ENCODE data around the gene PRPF8. TPM values are rescaled to one million over a fixed set of nuclear protein-coding genes. Genes with fewer than 3 reads are reported as not detected.

PRPF8 gene
- total RNA-seq, 4 donors from 2014 or later, result 127 to 261 (median 195) TPM

- peaks cover 52 to 66% of the 10 kb centered on the region in 2 donors for H3K4me1 ChIP-seq
- ATAC-seq (no peak), DNase-seq (no peak)
- H3K36me3 ChIP-seq, result peaks cover 0 to 36% of the 10 kb centered on the region in 2 donors
- intact Hi-C loops (cut with DNase I; ENCODE audit: low total_unique reads), result no loop called here
- peak overlapping the region; percentile 20 to 100 (median 76) for H3K27ac ChIP-seq
- no peak overlapping the region for H3K4me3 ChIP-seq
- no peaks in the 10 kb centered on the region for H3K9me3 ChIP-seq
- TF ChIP-seq, protein P1, sequence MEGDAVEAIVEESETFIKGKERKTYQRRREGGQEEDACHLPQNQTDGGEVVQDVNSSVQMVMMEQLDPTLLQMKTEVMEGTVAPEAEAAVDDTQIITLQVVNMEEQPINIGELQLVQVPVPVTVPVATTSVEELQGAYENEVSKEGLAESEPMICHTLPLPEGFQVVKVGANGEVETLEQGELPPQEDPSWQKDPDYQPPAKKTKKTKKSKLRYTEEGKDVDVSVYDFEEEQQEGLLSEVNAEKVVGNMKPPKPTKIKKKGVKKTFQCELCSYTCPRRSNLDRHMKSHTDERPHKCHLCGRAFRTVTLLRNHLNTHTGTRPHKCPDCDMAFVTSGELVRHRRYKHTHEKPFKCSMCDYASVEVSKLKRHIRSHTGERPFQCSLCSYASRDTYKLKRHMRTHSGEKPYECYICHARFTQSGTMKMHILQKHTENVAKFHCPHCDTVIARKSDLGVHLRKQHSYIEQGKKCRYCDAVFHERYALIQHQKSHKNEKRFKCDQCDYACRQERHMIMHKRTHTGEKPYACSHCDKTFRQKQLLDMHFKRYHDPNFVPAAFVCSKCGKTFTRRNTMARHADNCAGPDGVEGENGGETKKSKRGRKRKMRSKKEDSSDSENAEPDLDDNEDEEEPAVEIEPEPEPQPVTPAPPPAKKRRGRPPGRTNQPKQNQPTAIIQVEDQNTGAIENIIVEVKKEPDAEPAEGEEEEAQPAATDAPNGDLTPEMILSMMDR (IDR thresholded peaks at IDR 0.05 in 4 of 5, conservative IDR thresholded peaks at IDR 0.05 in 1 of 5), result no peak
- no peaks in the 10 kb centered on the region for H3K27me3 ChIP-seq
- in situ Hi-C loops (cut with MboI; ENCODE audit: low sequenced_read_pairs in 4 of 4), result loop anchor here in 1 of 4 donors (10.0 kb wide), 1 partner anchor 47 kb away; no protein-coding TSS in a partner anchor
Observed at GRCh38 chr17:1727876-1728630, 43.4 kb upstream of the PRPF8 start.

- DNase-seq (no peak), ATAC-seq (no peak)
- Histone ChIP-seq H3K27me3 (no peaks in the 10 kb centered on the region), H3K27ac (peak overlapping the region in 3 of 4 donors; percentile 20 to 100 (median 99)), H3K9me3 (no peaks in the 10 kb centered on the region), H3K36me3 (peaks cover 0 to 30% of the 10 kb centered on the region in 2 donors), H3K4me1 (peaks cover 51 to 64% of the 10 kb centered on the region in 2 donors), H3K4me3 (no peak overlapping the region)
- in situ Hi-C loops (cut with MboI; ENCODE audit: low sequenced_read_pairs in 4 of 4), result loop anchor here in 1 of 4 donors (10.0 kb wide), 1 partner anchor 47 kb away; no protein-coding TSS in a partner anchor
- no peak for TF ChIP-seq POLR2A (IDR thresholded peaks at IDR 0.05)
- TF ChIP-seq, protein P1 (IDR thresholded peaks at IDR 0.05 in 4 of 5, conservative IDR thresholded peaks at IDR 0.05 in 1 of 5), result no peak
- intact Hi-C loops (cut with DNase I; ENCODE audit: low total_unique reads), result no loop called here
Observed at GRCh38 chr17:1727258-1727789, 42.7 kb upstream of the PRPF8 start.

DNA sequence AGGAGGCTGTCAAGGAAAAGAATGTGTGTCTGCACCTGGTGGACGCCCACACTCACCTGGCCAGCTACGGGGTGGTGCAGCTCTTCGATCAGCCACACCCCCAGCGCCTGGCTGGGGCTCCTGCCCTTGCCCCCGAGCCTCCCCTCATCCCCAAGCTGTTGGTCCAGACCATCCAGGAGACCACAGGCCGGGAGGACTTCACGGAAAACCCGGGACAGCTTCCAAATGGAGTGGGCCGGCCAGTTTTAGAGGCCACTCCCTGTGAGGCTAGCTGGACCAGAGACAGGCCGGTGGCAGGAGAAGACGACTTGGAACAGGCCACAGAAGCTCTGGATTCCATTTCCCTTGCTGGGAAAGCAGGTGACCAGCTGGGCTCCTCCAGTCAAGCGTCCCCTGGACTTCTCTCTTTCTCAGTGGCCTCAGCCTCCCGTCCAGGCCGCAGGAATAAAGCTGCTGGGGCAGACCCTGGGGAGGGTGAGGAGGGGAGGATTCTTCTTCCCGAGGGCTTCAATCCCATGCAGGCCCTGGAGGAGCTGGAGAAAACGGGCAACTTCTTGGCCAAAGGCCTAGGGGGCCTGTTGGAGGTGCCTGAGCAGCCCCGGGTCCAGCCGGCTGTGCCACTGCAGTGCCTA is 42.1 kb upstream of the PRPF8 start:
- ATAC-seq (no peak), DNase-seq (no peak)
- Histone ChIP-seq H3K27me3 (no peaks in the 10 kb centered on the region), H3K4me1 (peaks cover 50 to 63% of the 10 kb centered on the region in 2 donors), H3K36me3 (peaks cover 0 to 27% of the 10 kb centered on the region in 2 donors), H3K9me3 (no peaks in the 10 kb centered on the region), H3K27ac (peak overlapping the region; percentile 27 to 100 (median 99)), H3K4me3 (no peak overlapping the region)
- no peak for TF ChIP-seq POLR2A (IDR thresholded peaks at IDR 0.05)
- TF ChIP-seq, protein P1 (IDR thresholded peaks at IDR 0.05 in 4 of 5, conservative IDR thresholded peaks at IDR 0.05 in 1 of 5), result no peak
- in situ Hi-C loops (cut with MboI; ENCODE audit: low sequenced_read_pairs in 4 of 4), result loop anchor here in 1 of 4 donors (10.0 kb wide), 1 partner anchor 48 kb away; no protein-coding TSS in a partner anchor
- intact Hi-C loops (cut with DNase I; ENCODE audit: low total_unique reads), result no loop called here

- in situ Hi-C loops (cut with MboI; ENCODE audit: low sequenced_read_pairs in 4 of 4), result loop anchor here in 1 of 4 donors (10.0 kb wide), 1 partner anchor 49 kb away; no protein-coding TSS in a partner anchor
- ATAC-seq (no peak), DNase-seq (no peak)
- H3K27me3 ChIP-seq, result no peaks in the 10 kb centered on the region
- peak overlapping the region; percentile 95 to 100 (median 99) for H3K27ac ChIP-seq
- intact Hi-C loops (cut with DNase I; ENCODE audit: low total_unique reads), result no loop called here
- H3K36me3 ChIP-seq, result peaks cover 0 to 27% of the 10 kb centered on the region in 2 donors
- H3K9me3 ChIP-seq, result no peaks in the 10 kb centered on the region
- peak overlapping the region; percentile 62 to 88 (median 76) for H3K4me3 ChIP-seq
- TF ChIP-seq, protein P1 (IDR thresholded peaks at IDR 0.05 in 4 of 5, conservative IDR thresholded peaks at IDR 0.05 in 1 of 5), result no peak
- no peak for TF ChIP-seq POLR2A (IDR thresholded peaks at IDR 0.05)
- peaks cover 44 to 57% of the 10 kb centered on the region in 2 donors for H3K4me1 ChIP-seq
Observed at GRCh38 chr17:1725642-1726511, 41.2 kb upstream of the PRPF8 start.

Measured in gastrocnemius medialis (tissue), 4 donors.